Lower lobe of right lung (tissue), 2 donors: ENCODE results near the gene ZFHX3. TPM values are rescaled to one million over a fixed set of nuclear protein-coding genes. Genes with fewer than 3 reads are reported as not detected.

ENCODE experiments used
- ATAC-seq, 2 donors: fragments of 200-7000 bp; cut with Tn5 transposase; one replicate each; pipeline ENCODE4 v1.9.1; 2020 to 2022; ENCODE audit warnings: mild to moderate bottlenecking in 2 of 2, moderate library complexity in 2 of 2
- DNase-seq: peaks from one replicate; pipeline ENCODE4 v3.0.0-alpha.2; 2020
- H3K27ac ChIP-seq: fragments of 200-600 bp; one replicate; pipeline ENCODE4 v1.8.0; 2022
- H3K27me3 ChIP-seq: fragments of 200-600 bp; one replicate; pipeline ENCODE4 v1.8.0; 2022; ENCODE audit warnings: low read depth
- H3K36me3 ChIP-seq: fragments of 200-600 bp; one replicate; pipeline ENCODE4 v1.8.0; 2022; ENCODE audit warnings: mild to moderate bottlenecking
- H3K4me1 ChIP-seq: fragments of 200-600 bp; one replicate; pipeline ENCODE4 v1.8.0; 2022
- H3K4me3 ChIP-seq: fragments of 200-600 bp; one replicate; pipeline ENCODE4 v1.8.0; 2022; ENCODE audit warnings: mild to moderate bottlenecking
- H3K9me3 ChIP-seq: fragments of 200-600 bp; one replicate; pipeline ENCODE4 v1.8.0; 2022
- CTCF ChIP-seq: fragments of 200-600 bp; IDR thresholded peaks from one replicate; pipeline ENCODE4 v1.8.0; 2022; ENCODE audit warnings: antibody characterized with exemption, mild to moderate bottlenecking
- intact Hi-C: fragments of 100-400 bp; cut with DNase I; formaldehyde crosslinking; loops from one replicate; pipeline ENCODE4 v1.11.0; 2022
- total RNA-seq: library from RNA; stranded (reverse); fragmentation: NEBNext Ultra II Directional; extraction: Animal tissue kit (Norgen Biotek cat#: 25700); gene quantifications from one replicate; pipeline ENCODE4 v1.2.1, GENCODE V29; 2021
- donor health status: DM: no; HTN: yes; CAD: no; lungs with severe emphysema.

The ZFHX3 gene
- total RNA-seq, 1 donor from 2014 or later = 29.3 TPM

DNA sequence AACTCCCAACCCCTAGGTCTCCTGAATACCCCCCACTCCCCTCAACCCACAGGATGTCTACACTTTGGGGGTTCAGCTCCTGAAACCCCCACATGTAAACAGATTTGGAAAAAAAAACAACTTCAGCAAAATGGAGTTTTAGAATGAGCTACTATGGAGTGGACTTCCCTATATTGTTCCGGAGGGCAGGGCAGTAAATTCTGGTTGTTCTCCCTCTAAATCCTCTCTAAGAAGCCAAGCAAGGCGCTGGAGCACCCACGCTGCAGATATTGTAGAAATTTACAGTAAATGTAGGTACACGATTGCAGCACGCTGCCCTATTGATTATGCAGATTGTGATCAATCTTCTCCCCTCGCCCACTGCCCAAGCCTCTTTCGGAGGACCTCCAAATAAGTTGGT lies 8.5 kb upstream of the ZFHX3 start:
- Histone ChIP-seq H3K36me3 (no peaks in the 10 kb centered on the region), H3K9me3 (no peaks in the 10 kb centered on the region), H3K4me1 (peaks cover 56% of the 10 kb centered on the region), H3K27ac (peak overlapping the region; percentile 95), H3K4me3 (peak overlapping the region; percentile 73), H3K27me3 (peaks cover 9% of the 10 kb centered on the region)
- ATAC-seq = no peak
- no peak for DNase-seq
- intact Hi-C loops = no loop called here
- TF ChIP-seq CTCF = no peak

- Histone ChIP-seq H3K4me1 (peaks cover 69% of the 10 kb centered on the region), H3K9me3 (no peaks in the 10 kb centered on the region), H3K4me3 (peak overlapping the region; percentile 73), H3K27me3 (no peaks in the 10 kb centered on the region), H3K36me3 (no peaks in the 10 kb centered on the region), H3K27ac (peak overlapping the region; percentile 95)
- DNase-seq (no peak), ATAC-seq (no peak)
- intact Hi-C loops = no loop called here
- no peak for TF ChIP-seq CTCF
Measured at GRCh38 chr16:73054813-73055482, 7.0 kb upstream of the ZFHX3 start.

DNA sequence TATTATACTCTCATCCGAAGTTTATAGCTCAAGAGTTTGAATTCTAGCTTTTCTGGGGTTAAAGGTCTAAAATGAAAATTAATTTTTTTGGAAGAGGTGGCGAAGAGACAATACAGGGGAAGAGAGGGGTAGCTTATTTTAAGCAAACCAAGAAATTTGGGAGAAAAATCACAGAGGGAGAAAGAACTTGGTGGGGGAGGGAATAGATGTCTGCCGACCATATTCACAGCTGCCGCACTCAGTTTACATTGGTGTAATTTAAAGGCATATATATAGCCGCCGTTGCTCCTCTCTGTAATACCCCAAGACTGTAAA lies 6.5 kb upstream of the ZFHX3 start:
- Histone ChIP-seq H3K27me3 (no peaks in the 10 kb centered on the region), H3K4me3 (no peak overlapping the region), H3K27ac (peak overlapping the region; percentile 95), H3K4me1 (peaks cover 69% of the 10 kb centered on the region), H3K36me3 (no peaks in the 10 kb centered on the region), H3K9me3 (no peaks in the 10 kb centered on the region)
- intact Hi-C loops = no loop called here
- DNase-seq = no peak
- no peak for ATAC-seq
- TF ChIP-seq CTCF = no peak

DNA sequence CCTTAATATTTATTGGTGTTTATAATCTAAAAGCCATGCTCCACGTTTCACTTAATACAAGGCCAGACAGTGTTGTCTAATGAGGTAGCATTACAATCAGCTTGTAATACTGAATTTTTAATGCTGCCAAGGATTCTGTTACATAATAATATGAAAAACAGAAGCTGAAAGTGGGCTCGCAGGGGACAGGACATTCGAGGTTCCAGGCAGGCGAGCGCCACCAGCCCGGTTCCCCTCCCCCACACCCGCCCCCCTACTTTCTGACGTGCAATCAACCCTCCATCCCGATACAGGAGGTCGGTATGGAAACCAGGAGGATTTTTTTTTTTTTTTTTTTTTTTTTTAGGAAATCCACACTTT lies 6.2 kb upstream of the ZFHX3 start:
- TF ChIP-seq CTCF = no peak
- Histone ChIP-seq H3K4me1 (peaks cover 72% of the 10 kb centered on the region), H3K9me3 (no peaks in the 10 kb centered on the region), H3K27ac (peak overlapping the region; percentile 95), H3K36me3 (no peaks in the 10 kb centered on the region), H3K27me3 (no peaks in the 10 kb centered on the region), H3K4me3 (no peak overlapping the region)
- DNase-seq (no peak), ATAC-seq (no peak)
- intact Hi-C loops = no loop called here

DNA sequence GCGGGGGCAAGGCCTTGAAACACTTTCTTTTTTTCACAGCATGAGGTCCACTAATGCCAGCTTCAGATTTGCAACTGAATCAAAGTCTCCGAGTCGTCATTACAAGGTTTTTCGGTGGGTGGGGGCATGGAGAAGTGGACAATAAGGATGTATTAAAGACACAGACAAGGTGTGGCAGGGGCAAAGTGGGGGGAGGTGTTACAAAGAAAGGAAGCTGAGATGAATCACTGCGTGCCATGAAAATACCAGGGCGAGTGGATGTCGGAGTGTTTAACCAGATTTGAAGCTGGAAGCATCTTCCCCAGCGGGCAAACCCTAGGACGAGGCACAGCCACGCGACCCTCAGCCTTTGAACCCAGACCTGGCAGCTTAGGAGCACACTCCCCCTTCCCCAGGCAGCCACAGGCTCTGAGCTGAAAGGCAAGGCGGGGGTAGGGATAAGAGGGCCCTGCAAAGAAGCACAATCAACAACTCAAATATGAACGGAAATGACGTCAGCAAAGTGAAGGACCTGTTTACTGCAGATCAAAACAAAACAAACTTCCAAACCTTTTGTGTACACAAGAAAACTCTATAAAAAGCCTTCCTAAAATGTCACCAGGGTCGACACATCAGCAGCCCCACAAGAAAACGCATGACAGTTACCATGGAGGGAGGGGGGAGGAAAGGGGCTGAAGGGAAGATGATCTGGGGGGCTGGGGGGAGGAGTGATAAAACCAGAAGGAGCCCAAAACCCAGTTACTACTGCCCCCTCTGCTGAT lies 5.6 kb upstream of the ZFHX3 start:
- ATAC-seq (peak in 1 of 2 donors; percentile 6), DNase-seq (no peak)
- no peaks in the 10 kb centered on the region for H3K27me3 ChIP-seq
- intact Hi-C loops = no loop called here
- peaks cover 77% of the 10 kb centered on the region for H3K4me1 ChIP-seq
- no peaks in the 10 kb centered on the region for H3K36me3 ChIP-seq
- no peaks in the 10 kb centered on the region for H3K9me3 ChIP-seq
- H3K4me3 ChIP-seq = no peak overlapping the region
- peak overlapping the region; percentile 95 for H3K27ac ChIP-seq
- TF ChIP-seq CTCF = no peak
